ENCODE measurements around the gene OR2A5. TPM values are rescaled to one million over a fixed set of nuclear protein-coding genes. Genes with fewer than 3 reads are reported as not detected.

The OR2A5 gene
- total and polyA plus RNA-seq, 12 donors, result not detected

GRCh38 chr7:144027070-144027469, 21.7 kb upstream of the OR2A5 start:
- H3K4me1 ChIP-seq, result no peaks in the 10 kb centered on the region
- 9% methylated on average over 3 of the region's 3 CpGs for WGBS, 2 donors
- H3K4me3 ChIP-seq, result no peak overlapping the region
- ATAC-seq (peak in 4 of 8 donors; percentile 46 to 57 (median 53)), DNase-seq (no peak)
- peaks cover 0 to 4% (median 0%) of the 10 kb centered on the region in 7 donors for H3K27me3 ChIP-seq
- intact Hi-C loops (cut with DNase I), result loop anchor here in 5 of 10 donors (5.0 to 10.0 kb wide), 3 partner anchors 122 to 295 kb away; partner anchors contain the start of gene TCAF1 (in 4 of the 5)
- H3K9me3 ChIP-seq, result no peaks in the 10 kb centered on the region
- no peaks in the 10 kb centered on the region for H3K36me3 ChIP-seq
- TF ChIP-seq CTCF (IDR thresholded peaks at IDR 0.05), result peak; percentile 30 to 73 (median 56)
- H3K27ac ChIP-seq, result no peak overlapping the region

- Histone ChIP-seq H3K9me3 (no peaks in the 10 kb centered on the region), H3K4me3 (no peak overlapping the region), H3K4me1 (peaks cover 0 to 4% (median 0%) of the 10 kb centered on the region in 9 donors), H3K27ac (no peak overlapping the region), H3K27me3 (peaks cover 0 to 4% (median 0%) of the 10 kb centered on the region in 7 donors), H3K36me3 (no peaks in the 10 kb centered on the region)
- whole genome bisulfite sequencing, 2 donors, result 41 to 80% methylated on average over 1 of the region's 1 CpG
- intact Hi-C loops (cut with DNase I), result loop anchor here in 5 of 10 donors (5.0 to 10.0 kb wide), 3 partner anchors 123 to 296 kb away; partner anchors contain the start of gene TCAF1 (in 4 of the 5)
- no peak for TF ChIP-seq CTCF (IDR thresholded peaks at IDR 0.05)
- DNase-seq (no peak), ATAC-seq (no peak)
Observed at GRCh38 chr7:144027974-144028373, 20.8 kb upstream of the OR2A5 start.

GRCh38 chr7:144028547-144028946, 20.2 kb upstream of the OR2A5 start:
- H3K4me1 ChIP-seq, result peaks cover 0 to 10% (median 0%) of the 10 kb centered on the region in 9 donors
- H3K36me3 ChIP-seq, result no peaks in the 10 kb centered on the region
- WGBS, 2 donors, result 90 to 95% methylated on average over 3 of the region's 3 CpGs
- no peak for DNase-seq
- H3K27ac ChIP-seq, result no peak overlapping the region
- H3K9me3 ChIP-seq, result no peaks in the 10 kb centered on the region
- no peak for TF ChIP-seq CTCF (IDR thresholded peaks at IDR 0.05)
- no peak for ATAC-seq
- no peak overlapping the region for H3K4me3 ChIP-seq
- peaks cover 0 to 4% (median 0%) of the 10 kb centered on the region in 7 donors for H3K27me3 ChIP-seq
- intact Hi-C loops (cut with DNase I), result loop anchor here in 5 of 10 donors (5.0 to 10.0 kb wide), 3 partner anchors 124 to 296 kb away; partner anchors contain the start of gene TCAF1 (in 4 of the 5)

- Histone ChIP-seq H3K4me3 (no peak overlapping the region), H3K27me3 (no peaks in the 10 kb centered on the region), H3K9me3 (no peaks in the 10 kb centered on the region), H3K4me1 (peaks cover 0 to 18% (median 0%) of the 10 kb centered on the region in 9 donors), H3K36me3 (no peaks in the 10 kb centered on the region), H3K27ac (no peak overlapping the region)
- no peak for TF ChIP-seq CTCF (IDR thresholded peaks at IDR 0.05)
- ATAC-seq, result no peak
- intact Hi-C loops (cut with DNase I), result loop anchor here in 2 of 10 donors (10.0 kb wide), 2 partner anchors 72 to 92 kb away; partner anchors contain the start of genes OR2A14 (in 1 of the 2) and OR2A2 (in 1 of the 2)
- no peak for DNase-seq
- 70 to 89% methylated on average over 5 of the region's 5 CpGs for WGBS, 2 donors
Observed at GRCh38 chr7:144032516-144032915, 16.2 kb upstream of the OR2A5 start.

Measured in heart right ventricle (tissue), 16 donors.